DLD1 (cell line): ENCODE results near the gene YIF1A.
"Not testable (repeated sequence)": the region's sequence is repeated elsewhere in the genome, so short reads cannot be mapped to it uniquely, and the experiment has no call there.

ENCODE experiments used
- in situ Hi-C: cut with HindIII; loops from 2 replicates; pipeline ENCODE4 v1.10.0; 2017; ENCODE audit warnings: low sequenced_read_pairs

The YIF1A gene

DNA sequence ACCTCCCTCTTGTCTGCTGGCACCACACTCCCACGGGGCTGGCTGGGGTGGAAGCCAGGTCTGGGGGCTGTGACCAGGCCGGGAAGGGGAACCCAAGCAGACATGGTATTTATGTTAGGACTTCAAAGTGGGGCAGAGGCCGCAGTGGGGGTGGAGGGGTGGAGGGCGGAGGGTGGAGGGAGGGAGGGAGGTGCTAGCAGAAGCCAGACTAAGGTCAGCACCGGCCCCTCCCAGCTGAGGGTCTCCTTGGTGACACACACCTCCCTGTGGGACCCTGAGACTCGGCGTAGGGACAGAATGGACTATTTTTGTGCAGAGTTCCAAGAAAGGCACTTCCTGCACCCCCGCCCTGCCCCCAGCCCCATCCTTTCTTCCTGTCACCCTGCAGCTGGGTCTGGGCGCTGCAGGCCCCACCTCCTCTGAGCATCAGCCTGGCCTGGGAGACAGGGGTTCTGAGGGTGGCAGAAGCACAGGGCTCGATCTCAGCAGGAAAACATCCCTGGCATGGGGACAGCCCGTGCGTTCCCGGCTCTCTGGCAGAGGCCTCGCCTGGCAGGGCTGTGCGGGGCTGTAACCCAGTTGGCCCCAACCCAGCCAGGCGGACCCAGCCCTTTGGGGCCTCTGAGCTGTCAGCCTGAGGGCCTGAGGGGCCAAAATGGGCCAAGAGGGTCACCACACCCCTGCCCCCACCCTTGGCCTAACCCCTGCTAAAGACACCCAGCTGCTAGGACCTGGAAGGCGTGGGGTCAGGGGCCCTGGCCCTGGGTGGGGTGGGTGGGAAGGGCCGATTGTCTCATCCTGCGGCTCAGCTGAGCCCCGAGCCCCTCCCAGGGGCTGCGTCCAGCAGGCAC lies 37.5 kb upstream of the YIF1A start:
- in situ Hi-C loops, result no loop called here

DNA sequence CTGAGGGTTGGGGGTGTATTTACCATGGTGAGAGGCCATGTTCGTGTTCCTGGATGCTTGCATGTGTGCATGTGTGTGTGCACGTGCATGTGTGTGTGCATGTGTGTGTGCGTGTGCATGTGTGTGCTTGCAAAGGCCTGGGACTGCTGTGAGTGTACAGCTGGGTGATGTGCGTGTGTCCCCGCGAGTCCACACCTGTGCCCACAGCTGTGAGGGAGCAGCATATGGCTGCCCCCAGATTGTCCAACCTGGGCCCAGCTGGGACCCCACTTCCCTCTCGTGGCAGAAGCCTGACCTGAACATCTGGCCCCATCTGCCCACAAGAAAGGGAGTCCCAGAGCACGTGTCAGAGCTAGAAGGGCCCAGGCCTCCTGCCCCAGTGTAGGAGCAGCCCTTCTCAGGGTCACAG lies 36.3 kb upstream of the YIF1A start:
- in situ Hi-C loops, result no loop called here

DNA sequence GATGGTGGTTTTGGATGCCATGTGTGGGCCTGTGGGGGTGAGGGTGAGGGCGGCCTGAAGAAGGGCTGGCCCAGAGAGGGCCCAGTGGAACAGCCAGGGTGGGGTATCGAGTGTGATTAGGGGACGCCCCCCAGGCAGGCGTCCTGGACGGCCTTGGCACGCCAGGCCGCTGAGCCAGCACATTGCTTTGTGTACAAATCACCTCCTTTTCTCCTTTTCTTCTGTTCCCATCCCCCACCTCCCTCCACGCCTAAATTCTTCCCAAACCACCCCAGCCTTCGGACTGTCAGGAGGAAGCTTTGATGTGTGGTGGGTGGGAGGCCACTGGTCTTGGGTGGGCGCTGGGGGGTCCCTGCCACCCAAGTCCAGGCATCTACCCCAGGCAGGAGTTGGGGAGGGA lies 35.7 kb upstream of the YIF1A start:
- in situ Hi-C loops, result no loop called here

DNA sequence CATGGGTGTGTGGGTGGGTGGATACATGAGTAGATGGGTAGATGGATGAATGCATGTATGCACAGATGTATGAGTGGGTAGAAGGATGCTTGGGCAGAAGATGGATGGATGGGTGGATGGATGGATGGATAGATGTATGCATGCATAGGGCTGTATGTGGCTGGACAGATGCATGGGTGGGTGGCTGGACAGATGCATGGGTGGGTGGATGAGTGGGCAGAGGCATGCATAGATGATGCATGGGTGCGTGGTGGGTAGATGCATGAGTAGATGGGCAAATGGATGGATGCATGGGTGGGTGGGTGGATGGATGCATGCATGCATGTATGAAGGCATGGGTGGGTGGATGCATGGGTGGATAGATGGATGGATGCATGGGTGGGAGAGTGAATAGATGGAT lies 34.7 kb upstream of the YIF1A start:
- in situ Hi-C loops, result no loop called here

DNA sequence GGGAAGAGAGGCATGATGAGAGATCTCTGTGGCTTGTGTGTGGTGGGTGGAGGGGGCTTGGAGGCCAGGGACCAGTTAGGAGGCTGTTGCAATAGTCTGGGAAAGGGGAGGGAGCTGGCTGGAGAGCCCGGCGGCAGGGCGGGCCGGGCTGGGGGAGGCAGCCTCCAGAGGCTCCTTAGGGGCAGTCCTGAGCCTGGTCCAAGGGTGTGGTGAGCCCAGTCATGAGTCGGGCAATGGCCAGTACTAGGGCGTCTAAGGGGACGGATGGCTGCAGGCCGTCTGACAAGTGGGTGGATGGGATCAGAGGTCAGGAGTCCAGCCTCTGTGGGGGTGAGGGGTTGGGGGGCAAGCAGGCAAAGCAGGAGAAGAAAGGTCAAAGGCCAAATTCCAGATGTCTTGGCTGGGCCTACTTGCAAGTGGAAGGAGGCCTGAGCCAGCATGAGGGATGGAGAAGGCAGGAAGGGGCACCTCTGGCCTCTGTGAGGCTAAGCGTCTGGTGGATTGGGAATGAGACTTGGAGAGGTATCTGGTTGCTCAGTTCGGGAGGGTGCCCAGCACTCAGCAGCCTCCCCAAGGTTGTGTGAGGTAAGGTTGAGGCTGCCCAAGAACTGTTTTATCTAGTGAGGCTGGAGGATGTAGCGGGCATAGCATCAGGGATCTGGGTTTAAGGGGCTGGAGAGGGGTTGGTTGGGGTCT lies 33.9 kb upstream of the YIF1A start:
- in situ Hi-C loops, result no loop called here

DNA sequence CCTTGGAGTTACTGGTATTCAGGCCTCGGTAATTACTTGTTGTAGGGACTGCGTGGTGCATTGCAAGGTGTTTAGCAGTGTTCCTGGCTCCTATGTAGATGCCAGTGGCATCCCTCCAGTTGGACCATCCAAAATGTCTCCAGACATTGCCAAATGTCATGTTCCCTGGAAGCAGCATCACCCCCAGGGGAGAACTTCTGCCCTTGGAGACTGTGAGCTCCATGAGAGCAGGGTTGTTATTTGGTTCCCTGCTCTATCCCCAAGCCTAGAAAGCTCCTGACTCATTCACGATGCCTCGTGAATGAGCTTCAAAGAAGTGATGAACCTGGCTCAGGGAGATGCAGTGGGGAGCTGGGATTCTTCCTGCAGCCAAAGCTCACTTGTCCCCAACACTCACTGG lies 32.7 kb upstream of the YIF1A start:
- in situ Hi-C loops, result no loop called here

DNA sequence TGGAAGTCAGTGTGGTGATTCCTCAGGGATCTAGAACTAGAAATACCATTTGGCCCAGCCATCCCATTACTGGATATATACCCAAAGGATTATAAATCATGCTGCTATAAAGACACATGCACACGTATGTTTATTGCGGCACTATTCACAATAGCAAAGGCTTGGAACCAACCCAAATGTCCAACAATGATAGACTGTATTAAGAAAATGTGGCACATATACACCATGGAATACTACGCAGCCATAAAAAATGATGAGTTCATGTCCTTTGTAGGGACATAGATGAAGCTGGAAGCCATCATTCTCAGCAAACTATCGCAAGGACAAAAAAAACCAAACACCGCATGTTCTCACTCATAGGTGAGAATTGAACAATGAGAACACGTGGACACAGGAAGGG lies 31.8 kb upstream of the YIF1A start:
- in situ Hi-C loops, result not testable (repeated sequence)

DNA sequence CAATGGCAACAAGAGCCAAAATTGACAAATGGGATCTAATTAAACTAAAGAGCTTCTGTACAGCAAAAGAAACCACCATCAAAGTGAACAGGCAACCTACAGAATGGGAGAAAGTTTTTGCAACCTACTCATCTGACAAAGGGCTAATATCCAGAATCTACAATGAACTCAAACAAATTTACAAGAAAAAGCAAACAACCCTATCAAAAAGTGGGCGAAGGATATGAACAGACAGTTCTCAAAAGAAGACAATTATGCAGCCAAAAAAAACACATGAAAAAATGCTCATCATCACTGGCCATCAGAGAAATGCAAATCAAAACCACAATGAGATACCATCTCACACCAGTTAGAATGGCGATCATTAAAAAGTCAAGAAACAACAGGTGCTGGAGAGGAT lies 31.3 kb upstream of the YIF1A start:
- in situ Hi-C loops, result not testable (repeated sequence)

DNA sequence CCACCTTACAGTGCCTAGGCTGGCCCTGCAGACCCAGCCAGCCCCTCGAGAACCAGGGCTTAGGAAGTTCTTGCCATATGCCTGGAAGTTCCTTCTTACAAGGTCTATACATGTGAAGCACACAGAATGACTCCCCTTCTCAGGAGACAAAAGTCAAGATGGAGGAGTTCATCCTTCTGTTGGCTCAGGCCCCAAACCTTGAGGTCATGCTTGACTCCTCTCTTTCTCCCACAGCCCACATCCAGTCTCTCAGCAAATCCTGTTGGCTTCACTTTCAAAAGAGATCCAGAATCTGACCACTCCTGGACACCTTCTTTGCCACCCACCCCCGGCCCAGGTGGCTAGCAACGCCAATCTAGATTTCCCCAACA lies 29.6 kb upstream of the YIF1A start:
- in situ Hi-C loops, result no loop called here

DNA sequence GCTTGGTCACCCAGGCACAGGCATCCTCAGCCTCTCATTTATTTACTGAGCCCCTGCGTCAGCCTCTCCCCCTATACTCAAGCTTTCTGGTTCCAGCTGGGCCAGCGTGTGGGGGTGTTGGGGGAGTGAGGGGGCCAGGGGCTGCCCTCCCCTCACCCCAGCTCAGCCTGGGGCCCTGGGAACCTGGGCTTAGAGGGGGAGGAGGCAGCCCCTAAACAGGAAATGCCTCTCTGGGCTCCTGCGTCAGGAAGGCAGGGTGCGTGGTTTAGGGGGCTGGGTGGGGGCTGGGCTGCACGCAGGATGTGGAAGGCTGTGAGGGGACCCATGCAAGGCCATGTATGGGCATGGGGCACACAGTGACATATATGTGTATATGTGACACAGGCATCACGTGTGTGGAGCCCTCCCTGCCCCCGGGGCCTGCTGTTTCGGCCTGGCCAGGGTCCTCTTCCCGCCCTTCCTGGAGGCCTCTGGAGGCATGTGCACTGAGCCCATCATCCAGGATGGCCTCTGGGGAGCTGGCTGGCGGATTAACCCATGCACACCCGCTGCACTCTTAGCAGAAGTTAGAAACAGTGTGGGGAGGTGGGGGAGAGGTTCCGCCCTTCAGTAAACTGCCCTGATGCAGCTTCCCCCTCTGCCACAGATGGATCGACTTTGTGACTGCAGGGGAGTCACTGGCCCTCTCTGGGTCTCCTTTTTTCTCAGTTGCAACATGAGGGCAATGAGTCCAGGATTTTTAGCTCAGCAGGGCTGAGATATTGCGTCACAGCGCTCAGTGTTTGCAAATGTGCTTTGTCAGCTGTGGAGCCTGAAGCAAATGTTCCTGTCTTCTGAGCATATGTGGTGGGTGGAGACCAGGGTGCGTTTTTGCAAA lies 29.0 kb upstream of the YIF1A start:
- in situ Hi-C loops, result no loop called here

DNA sequence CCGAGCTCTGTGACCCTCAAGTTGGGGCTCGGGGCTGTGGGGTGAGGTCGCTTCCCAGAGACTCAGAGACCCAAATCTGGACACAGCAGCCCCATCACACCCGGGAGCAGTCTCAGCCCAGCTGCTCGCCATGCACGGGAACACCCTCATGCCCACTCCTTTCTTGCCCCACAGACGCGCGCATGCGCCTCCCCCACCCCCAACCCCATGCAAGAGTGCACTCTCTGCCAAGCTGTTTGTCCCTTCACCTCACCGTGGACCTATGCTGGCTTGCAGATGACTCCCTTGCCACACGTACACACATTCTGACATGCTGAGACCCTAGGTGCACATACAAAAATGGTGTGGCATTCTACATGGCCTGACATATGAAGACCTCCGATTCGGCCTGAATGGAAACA lies 28.4 kb upstream of the YIF1A start:
- in situ Hi-C loops, result no loop called here

DNA sequence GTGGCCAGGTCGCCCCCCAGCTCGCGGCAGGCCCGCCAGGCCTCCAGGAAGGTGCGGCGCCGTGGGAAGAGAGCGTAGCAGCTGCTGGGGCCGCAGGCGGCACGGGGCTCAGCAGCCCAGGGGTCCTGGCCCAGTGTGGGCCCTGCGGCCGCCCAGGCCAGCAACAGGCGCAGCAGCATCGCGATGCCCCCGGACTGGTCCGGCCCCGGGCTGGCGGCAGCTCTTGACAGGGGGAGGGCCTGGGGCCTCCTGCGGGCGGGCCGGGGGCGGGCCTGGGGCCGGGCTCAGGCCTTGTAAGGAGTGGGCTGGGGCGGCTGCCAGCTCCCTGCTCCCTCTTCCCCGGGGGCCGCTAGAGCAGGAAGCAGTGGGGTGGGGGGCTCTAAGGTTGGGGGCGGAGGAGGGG lies 27.9 kb upstream of the YIF1A start, which contains the start of gene CD248:
CD248 (minus strand) TSS at position 196 of the 403 bp plus-strand sequence; CDS start at position 179, 17 bp downstream.
- in situ Hi-C loops, result no loop called here

DNA sequence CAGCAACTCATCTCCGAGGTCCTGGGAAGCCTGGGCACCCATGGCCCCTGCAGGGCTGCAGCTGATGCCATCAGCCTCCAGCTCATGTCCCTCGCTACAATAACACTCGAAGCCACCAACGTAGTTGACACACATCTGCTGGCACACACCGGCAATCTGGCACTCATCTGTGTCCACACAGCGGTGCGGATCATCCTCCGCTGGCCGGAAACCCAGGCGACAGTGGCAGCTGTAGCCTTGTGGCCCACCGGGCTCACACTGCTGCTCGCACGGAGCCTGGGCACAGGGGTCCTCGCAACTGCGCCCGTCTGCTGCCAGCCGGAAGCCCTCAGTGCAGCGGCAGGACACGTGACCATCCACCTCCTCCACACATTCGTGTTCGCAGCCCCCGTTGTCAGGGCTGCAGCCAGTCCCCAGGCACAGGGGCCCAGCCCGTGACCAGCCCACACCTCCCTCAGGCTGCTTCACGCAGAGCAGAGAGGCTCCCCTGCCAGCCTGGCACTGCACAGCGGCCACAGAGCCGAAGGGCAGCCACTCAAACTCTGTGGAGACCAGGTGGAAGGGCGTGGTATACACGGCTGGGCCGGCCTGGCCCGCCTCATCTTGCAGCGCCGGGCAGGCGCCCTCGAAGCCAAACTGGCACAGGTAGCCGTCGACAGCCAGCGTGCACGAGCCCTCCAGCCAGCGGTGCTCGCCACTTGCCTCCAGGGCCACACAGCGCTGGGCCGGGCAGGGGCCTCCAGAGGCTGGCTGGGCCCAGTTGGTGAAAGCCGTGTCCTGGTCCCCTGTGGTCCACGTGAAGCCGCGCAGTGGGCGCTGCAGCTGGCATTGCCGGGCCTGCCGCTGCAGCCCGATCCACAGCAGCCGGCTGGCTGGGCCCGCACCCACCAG lies 27.2 kb upstream of the YIF1A start:
- in situ Hi-C loops, result no loop called here

DNA sequence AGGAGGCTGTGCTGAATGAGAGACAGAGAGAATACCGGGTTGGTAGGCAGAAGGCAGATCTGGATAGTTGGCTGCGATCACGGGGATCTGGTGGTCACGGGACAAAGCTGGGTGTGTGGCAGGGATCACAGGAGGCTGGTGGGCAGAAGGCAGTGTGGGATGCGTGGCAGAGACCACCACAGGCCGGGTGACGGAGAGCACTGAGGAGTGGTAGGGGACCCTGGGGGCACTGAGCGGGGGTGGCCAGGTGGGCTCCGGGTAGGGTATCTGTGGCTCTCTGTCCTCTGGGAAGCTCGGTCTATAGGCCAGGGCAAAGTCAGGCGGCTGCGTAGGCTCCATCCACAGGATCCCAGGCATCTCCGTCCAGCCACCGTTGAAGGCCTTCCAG lies 26.5 kb upstream of the YIF1A start:
- in situ Hi-C loops, result no loop called here

DNA sequence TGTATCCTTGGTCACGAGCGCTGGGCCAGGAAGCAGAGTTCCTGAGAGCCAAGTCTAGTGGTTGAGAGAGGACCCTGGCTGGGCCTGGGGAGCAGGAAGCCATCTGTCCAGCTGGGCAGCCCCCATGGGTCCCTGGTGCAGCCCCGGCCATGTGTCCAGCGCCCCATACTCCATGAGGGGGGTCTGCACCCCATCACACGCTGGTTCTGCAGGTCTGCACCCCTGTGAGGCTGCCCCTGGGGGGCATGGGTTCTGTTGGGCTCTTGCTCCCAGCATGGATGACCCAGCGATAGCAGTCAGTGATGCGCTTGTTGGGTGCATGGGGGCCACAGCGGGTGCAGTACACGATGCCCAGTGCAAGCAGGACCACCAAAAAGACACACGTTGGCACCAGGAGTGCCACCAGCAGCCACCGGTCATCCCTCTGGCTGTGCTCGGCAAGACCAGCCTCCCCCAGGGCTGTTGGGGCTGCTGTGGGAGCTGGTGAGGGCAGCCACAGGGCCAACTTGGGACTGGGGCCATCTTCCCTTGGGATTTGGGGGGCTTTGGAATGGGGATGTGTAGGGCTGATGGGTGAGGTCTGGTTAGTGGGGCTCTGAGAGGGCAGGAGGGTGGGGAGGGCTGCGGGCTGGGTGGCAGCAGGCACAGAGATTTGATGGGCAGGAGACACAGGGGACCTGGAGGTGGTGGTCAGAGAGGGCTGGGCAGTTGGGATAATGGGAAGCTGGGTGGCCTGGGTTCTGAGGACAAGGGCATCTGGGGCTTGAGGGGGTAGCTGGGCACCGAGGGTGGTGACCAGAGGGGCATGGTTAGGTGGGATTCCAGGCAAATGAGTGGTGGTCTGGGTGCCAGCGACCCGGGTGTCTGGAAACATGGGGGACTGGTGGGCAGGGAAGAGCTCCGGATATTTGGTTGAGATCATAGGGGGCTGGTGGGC lies 25.9 kb upstream of the YIF1A start:
- in situ Hi-C loops, result no loop called here

DNA sequence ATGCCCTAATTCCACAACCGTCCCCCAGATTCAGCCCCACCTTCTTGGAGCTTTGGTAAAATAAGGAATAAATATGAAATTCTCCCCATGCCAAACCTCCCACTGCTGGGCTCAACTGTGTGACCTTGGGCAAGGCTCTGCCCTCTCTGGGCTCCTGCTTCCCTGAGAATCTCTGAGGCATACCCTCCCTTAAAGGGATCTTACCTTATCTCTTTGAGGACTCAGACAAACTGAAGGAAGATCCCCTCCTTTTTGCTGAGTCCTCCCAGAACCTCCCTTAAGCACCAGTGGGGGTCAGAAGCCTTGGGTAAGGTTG lies 25.2 kb upstream of the YIF1A start:
- in situ Hi-C loops, result no loop called here

DNA sequence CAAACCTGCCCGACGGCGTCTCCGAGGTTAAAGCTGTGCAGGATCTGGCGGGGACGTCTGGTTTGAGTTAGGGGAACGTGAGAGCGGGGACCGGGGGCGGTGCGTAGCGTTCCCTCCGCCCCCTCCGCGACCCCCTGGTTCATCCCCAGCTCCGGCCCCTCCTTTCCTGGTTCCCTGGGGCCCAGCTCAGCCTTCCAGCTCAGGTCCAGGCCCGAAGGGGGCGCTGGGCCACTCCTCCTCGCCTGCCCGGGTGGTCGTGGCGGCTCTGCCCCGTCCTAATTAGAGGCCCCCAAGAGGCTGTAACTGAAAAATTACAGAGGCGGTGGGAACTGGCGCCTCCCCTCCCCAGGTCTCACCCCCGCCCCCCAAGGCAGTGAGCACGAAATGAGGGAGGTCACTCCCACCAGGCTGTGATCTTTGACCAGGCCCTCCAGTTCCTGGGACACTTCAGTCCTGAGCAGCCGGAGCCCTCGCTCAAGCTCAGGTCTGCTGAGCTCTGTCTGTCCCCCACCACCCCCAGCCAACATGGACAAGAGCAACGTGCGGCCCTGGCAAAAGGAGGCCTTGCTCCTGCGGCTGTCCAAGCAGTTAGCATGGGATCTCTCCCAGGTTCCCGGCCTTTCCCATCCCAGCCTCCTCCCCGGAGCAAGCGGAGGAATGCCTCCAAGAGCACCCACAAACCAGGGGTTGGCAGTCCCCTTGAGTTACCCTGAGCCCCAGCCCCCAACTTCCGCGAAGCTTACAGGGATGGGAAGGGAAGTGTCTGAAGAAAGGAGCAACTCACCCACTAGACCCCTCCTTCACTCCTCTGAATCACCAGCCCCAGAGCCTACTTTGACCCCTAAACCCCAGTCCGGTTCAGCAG lies 24.6 kb upstream of the YIF1A start:
- in situ Hi-C loops, result no loop called here

DNA sequence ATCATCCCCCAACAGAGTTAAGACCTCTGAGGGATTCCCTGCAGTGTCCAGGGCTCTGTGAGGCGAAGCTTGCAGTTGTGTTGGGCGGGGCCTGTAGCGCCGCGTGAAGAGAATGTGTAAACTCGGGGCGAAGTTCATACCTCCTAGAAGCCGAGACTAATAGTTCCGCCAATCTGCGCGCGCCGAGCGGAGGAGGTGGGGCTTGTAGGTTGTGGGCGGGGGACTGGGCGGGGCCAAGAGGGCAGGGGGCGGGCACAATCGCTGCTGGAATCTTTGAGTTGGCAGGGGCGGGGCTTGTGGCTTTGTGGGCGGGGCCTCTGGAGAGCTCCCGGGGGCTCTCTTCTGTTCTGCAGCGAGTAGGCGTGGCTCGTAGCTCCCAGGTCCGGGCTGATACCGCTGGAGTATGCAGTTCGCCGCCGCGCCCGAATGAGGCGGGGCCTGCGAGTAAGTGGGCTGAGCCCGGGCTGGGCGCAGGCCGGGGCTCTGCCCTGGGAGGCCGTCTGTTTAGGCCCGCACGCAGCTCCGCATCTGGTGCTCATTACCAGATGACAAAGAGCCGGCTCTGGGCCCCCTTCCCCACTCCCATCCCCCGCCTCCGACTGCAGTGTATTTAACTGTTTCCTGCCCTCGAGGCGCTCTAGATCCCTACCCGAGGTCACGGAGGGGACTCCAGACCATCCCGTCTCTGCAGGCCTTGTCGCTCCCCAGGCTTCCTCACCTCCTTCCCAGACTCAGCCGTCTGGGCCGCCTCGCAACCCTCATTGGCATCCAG lies 23.8 kb upstream of the YIF1A start:
- in situ Hi-C loops, result no loop called here
